GM18909 (cell line): ENCODE results near the gene OASL.
"Not testable (repeated sequence)": the region's sequence is repeated elsewhere in the genome, so short reads cannot be mapped to it uniquely, and the experiment has no call there.

Experiments used
- ATAC-seq: cut with Tn5 transposase; IDR thresholded peaks from one replicate; pipeline ENCODE4 v1.9.1; 2021; ENCODE audit warnings: mild to moderate bottlenecking; ENCODE audit not compliant: unreplicated experiment, poor library complexity

Gene OASL

GRCh38 chr12:121059031-121059898, 20.2 kb upstream of the OASL start:
- peak; percentile 21 for ATAC-seq

GRCh38 chr12:121057794-121058193, 18.7 kb upstream of the OASL start:
- ATAC-seq = no peak

GRCh38 chr12:121053706-121054105, 14.7 kb upstream of the OASL start:
- no peak for ATAC-seq

DNA sequence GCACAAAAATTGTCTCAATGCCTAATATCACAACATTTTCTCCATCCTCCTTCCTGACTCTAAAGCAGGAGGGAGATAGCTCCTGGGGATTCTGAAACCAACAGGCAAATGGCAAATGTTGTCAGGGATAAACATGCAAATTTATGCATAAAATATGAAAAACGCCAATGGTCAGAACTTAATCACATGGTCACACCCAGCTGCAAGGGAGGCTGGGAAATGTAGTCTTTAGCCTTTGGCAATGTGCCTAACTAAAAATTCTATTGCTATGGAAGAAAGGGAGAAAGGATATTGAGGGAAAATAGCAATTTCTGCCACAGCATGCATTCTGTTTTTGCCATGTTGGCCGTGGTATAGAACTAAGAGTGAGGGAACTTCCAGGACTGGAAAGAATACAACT, 11.7 kb upstream of the OASL start:
- no peak for ATAC-seq

DNA sequence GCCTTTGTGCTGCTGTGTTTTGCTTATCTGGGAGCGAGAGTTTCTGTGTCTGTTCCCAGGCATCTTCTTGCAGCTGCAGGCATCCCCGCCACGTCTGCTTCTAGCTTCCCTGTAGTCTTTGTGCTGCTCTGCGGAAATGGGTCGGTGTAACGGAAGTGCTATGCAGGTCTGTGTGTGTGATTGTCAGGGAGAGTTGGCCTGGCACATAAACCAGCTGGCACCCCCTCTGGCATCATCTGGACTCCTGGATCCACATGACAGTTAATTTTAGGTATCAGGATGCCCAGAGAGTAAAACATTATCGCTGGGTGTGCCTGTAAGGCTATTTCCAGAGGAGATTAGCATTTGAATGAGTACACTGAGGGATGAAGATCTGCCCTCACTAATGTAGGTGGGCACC, 9.4 kb upstream of the OASL start:
- ATAC-seq = no peak

GRCh38 chr12:121047400-121047799, 8.4 kb upstream of the OASL start:
- not testable (repeated sequence) for ATAC-seq

DNA sequence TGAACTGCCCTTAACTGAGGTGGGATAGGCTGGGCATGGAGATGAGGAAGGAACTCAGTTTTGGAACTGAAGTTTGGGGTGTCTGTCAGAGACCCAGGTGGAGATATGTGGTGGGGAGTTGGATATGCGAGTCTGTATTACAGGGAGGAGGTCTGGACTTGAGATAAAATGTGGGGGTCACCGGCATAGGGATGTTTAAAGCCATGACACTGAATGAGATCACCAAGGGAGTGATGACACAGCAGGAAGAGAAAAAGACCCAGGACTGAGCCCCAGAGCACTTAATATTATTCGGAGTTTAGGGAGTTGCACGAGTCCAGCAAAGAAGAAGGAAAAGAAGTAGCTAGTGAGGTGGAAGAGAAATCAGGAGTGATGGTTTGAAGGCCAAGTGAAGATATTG, 4.0 kb upstream of the OASL start:
- ATAC-seq = no peak

DNA sequence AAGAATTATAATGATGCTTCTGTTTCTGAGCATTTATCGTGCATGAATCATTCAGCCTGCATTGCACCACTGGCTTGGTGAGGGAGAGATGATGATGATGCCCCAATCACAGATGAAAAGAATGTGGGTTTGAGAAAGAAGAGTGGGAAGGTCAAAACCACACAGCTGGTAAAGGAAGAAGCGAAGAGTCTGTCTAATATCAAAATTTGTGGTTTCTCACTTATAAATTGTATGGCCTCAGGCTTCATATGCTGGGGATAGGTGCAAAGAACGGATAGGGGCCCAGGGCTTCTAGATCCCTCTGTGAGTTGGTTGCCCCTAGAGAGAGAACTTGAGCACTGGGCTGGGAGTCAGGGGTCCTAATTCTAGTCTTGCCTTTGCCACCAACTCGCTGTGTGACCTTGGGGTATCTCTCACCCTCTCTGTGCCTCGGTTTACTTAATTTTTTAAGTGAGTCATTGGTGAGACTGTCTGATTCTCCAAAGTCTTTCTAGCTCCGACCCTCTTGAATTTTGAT, 2.2 kb downstream of the OASL start:
- no peak for ATAC-seq

- ATAC-seq = no peak
Measured at GRCh38 chr12:121034616-121035305, 4.3 kb downstream of the OASL start.

GRCh38 chr12:121033625-121034349, 5.3 kb downstream of the OASL start:
- no peak for ATAC-seq

DNA sequence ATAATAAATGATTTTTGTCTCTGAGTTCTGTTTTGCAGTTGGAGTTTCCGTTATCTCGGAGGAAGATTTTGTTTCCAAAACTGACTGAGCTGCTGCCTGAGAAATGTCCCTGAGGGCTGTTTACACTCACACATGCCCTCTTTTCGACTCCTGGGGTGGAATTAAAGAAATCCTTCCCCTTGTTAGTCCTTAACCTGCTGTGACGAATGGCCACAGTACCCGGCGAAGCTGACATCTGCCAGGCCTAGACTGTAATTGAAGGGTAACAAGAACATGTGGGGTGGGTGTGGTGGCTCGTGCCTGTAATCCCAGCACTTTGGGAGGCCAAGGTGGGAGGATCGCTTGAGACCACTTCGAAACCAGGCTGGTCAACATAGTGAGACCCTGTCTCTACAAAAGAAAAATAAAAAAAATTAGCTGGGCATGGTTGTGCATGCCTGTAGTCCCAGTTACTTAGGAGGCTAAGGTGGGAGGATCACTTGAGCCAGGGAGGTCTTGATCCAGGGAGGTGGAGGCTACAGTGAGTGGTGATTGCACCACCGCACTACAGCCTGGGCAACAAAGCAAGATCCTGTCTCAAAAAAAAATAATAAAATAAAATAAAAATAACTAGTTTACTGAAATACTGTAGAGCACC, 8.4 kb downstream of the OASL start:
- no peak for ATAC-seq

DNA sequence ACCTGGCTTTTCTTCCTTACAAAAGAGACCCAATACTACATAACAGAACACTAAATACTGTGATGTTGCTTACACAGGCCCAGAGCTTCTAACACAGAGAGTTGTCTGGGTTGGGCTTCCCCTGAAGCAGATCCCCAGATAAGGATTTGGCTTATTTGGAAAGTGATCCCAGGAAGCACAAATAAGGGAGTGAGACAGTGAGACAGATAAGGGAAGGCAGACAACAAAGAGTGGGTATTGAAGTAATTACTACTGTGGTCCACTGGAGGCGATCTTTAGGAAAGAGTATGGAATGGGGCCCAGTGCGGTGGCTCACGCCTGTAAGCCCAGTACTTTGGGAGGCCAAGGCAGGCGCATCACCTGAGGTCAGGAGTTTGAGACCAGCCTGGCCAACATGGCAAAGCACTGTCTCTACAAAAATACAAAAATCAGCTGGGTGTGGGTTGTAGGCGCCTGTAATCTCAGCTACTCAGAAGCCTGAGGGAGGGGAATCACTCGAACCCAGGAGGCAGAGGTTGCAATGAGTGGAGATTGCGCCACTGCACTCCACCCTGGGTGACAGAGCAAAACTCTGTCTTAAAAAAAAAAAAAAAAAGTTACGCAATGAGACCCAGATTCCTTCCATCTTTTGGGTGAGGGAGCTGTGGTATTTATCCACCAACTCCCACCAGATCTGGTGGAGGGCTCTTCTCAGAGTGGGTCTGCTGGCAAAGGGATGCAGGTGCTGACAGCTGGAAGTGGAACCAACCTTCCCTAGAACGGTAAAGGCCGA, 12.6 kb downstream of the OASL start:
- ATAC-seq = no peak

GRCh38 chr12:121025442-121026226, 13.4 kb downstream of the OASL start:
- no peak for ATAC-seq

GRCh38 chr12:121023799-121024198, 15.2 kb downstream of the OASL start:
- no peak for ATAC-seq

GRCh38 chr12:121022713-121023112, 16.3 kb downstream of the OASL start:
- ATAC-seq = no peak

GRCh38 chr12:121021754-121022153, 17.3 kb downstream of the OASL start:
- no peak for ATAC-seq

DNA sequence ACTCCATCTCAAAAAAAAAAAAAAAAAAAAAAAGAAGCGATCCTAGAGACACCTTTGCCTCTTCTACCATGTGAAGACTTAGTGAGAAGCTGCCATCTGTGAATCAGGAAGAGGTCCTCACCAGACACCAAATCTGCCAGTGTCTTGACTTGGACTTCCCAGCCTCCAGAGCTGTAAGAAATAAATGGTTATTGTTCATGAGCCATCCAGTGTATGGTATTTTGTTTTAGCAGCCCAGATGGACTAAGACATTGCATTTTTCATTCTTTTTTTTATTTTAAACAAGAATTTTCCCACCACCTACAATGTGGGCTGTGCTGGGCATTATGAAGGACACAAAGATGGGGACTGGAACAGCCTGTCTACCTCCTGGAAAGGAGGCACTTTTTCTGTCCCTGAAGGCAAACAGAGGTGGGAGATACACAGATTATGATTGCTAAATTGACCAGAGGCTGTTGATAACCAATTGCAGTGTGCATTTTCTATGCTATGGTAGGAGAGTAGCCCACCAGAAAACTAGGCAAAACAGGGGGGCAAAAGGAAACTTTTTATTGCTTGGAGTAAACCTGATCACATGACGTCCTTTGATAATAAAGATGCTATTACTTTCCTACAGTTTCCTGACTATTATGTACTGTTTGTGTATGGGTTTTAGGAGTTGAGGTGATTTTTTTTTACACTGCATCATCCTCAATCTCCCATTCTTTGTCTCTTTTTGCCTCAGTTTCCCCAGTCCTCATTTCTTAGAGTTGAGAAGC, 20.0 kb downstream of the OASL start:
- ATAC-seq = no peak

- no peak for ATAC-seq
Measured at GRCh38 chr12:121017966-121018491, 21.0 kb downstream of the OASL start.
